HCT116 (cell line): ENCODE data around the gene LAMC3.

Experiments used
- CTCF ChIP-seq, 3 experiments: fragments of 200-600 bp in 1 of 3; sonication (generic) in 1 of 3; IDR thresholded peaks in 2 of 3; conservative IDR thresholded peaks in 1 of 3; 2 replicates each; pipeline ENCODE4 v1.5.1; 2012 to 2017; ENCODE audit warnings: low read depth in 2 of 3, low read length in 2 of 3, antibody characterized with exemption in 1 of 3, borderline replicate concordance in 1 of 3, control low read depth in 1 of 3, mild to moderate bottlenecking in 1 of 3, mixed read lengths in 1 of 3, mixed run types in 1 of 3, moderate library complexity in 1 of 3; ENCODE audit not compliant: insufficient read depth in 1 of 3
- ELF1 ChIP-seq: IDR thresholded peaks from 2 replicates; pipeline ENCODE4 v1.6.1; 2012; ENCODE audit warnings: low read depth, borderline replicate concordance
- EZH2 ChIP-seq: fragments of 200-600 bp; sonication (generic); IDR thresholded peaks from 2 replicates; pipeline ENCODE4 v1.6.1; 2017; ENCODE audit warnings: antibody characterized with exemption, mixed run types
- JUND ChIP-seq: IDR thresholded peaks from 2 replicates; pipeline ENCODE4 v1.6.1; 2012
- POLR2A ChIP-seq: IDR thresholded peaks from 2 replicates; pipeline ENCODE4 v1.7.0; 2011; ENCODE audit warnings: borderline replicate concordance; ENCODE audit not compliant: insufficient read depth, insufficient read length; ENCODE audit errors: extremely low read depth
- TF ChIP-seq, protein P1 (sequence below): IDR thresholded peaks from 2 replicates; pipeline ENCODE4 v1.6.1; 2012

- TF ChIP-seq POLR2A (no peak), CTCF (IDR thresholded peaks at IDR 0.05 in 2 of 3, conservative IDR thresholded peaks at IDR 0.05 in 1 of 3; ENCODE audit: borderline replicate concordance in 1 of 3, insufficient read depth in 1 of 3, low read depth in 2 of 3, low read length in 2 of 3) (no peak), ELF1 (no peak), EZH2 (no peak), JUND (no peak)
- TF ChIP-seq, protein P1, sequence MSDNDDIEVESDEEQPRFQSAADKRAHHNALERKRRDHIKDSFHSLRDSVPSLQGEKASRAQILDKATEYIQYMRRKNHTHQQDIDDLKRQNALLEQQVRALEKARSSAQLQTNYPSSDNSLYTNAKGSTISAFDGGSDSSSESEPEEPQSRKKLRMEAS, result no peak
Measured at GRCh38 chr9:131001021-131001420, 8.0 kb upstream of the LAMC3 start.
